ENCODE data around the gene SURF2.

Gene SURF2

GRCh38 chr9:133402689-133403088, 46.3 kb downstream of the SURF2 start:
- TF ChIP-seq CREB1 (IDR thresholded peaks at IDR 0.05; ENCODE audit: low read depth) (no peak), NFIC (IDR thresholded peaks at IDR 0.05) (no peak), REST (IDR thresholded peaks at IDR 0.05; ENCODE audit: low read depth) (no peak), RAD21 (IDR thresholded peaks at IDR 0.05; ENCODE audit: low read depth) (no peak), EGR1 (IDR thresholded peaks at IDR 0.05) (no peak), TEAD4 (IDR thresholded peaks at IDR 0.05) (no peak)

GRCh38 chr9:133403766-133404453, 47.6 kb downstream of the SURF2 start:
- no peak for TF ChIP-seq TCF12 (IDR thresholded peaks at IDR 0.05; ENCODE audit: low read depth)
- no peak for TF ChIP-seq EP300 (IDR thresholded peaks at IDR 0.05; ENCODE audit: borderline replicate concordance)
- peak; percentile 66 for TF ChIP-seq RAD21 (IDR thresholded peaks at IDR 0.05; ENCODE audit: low read depth)

- TF ChIP-seq YY1 (IDR thresholded peaks at IDR 0.05; ENCODE audit: low read depth) = no peak
- TF ChIP-seq EGR1 (IDR thresholded peaks at IDR 0.05) = no peak
- TF ChIP-seq CREB1 (IDR thresholded peaks at IDR 0.05; ENCODE audit: low read depth) = no peak
- TF ChIP-seq NFIC (IDR thresholded peaks at IDR 0.05) = no peak
- TF ChIP-seq TCF12 (IDR thresholded peaks at IDR 0.05; ENCODE audit: low read depth) = no peak
- TF ChIP-seq EP300 (IDR thresholded peaks at IDR 0.05; ENCODE audit: borderline replicate concordance) = no peak
- no peak for TF ChIP-seq TEAD4 (IDR thresholded peaks at IDR 0.05)
- no peak for TF ChIP-seq TAF1 (IDR thresholded peaks at IDR 0.05; ENCODE audit: low read depth)
- TF ChIP-seq ZBTB7A (IDR thresholded peaks at IDR 0.05; ENCODE audit: low read depth) = no peak
- TF ChIP-seq MAX (IDR thresholded peaks at IDR 0.05) = no peak
- TF ChIP-seq FOXM1 (IDR thresholded peaks at IDR 0.05; ENCODE audit: borderline replicate concordance, low read depth) = no peak
- TF ChIP-seq CEBPB (IDR thresholded peaks at IDR 0.05) = no peak
- TF ChIP-seq RAD21 (IDR thresholded peaks at IDR 0.05; ENCODE audit: low read depth) = no peak
- no peak for TF ChIP-seq REST (IDR thresholded peaks at IDR 0.05; ENCODE audit: low read depth)
- TF ChIP-seq USF1 (IDR thresholded peaks at IDR 0.05) = no peak
These were observed 48.2 kb downstream of the SURF2 start for GRCh38 chr9:133404454-133405002.

- no peak for TF ChIP-seq YY1 (IDR thresholded peaks at IDR 0.05; ENCODE audit: low read depth)
- TF ChIP-seq CEBPB (IDR thresholded peaks at IDR 0.05) = no peak
- no peak for TF ChIP-seq TCF12 (IDR thresholded peaks at IDR 0.05; ENCODE audit: low read depth)
These were observed 49.4 kb downstream of the SURF2 start for GRCh38 chr9:133405508-133406438.

- TF ChIP-seq TCF12 (IDR thresholded peaks at IDR 0.05; ENCODE audit: low read depth) (no peak), MAX (IDR thresholded peaks at IDR 0.05) (peak; percentile 13; the same call in 1 of the 2 replicates), RAD21 (IDR thresholded peaks at IDR 0.05; ENCODE audit: low read depth) (peak; percentile 55), CEBPB (IDR thresholded peaks at IDR 0.05) (no peak), TEAD4 (IDR thresholded peaks at IDR 0.05) (no peak), TAF1 (IDR thresholded peaks at IDR 0.05; ENCODE audit: low read depth) (no peak), USF1 (IDR thresholded peaks at IDR 0.05) (no peak), NFIC (IDR thresholded peaks at IDR 0.05) (no peak), CREB1 (IDR thresholded peaks at IDR 0.05; ENCODE audit: low read depth) (no peak), EGR1 (IDR thresholded peaks at IDR 0.05) (no peak), EP300 (IDR thresholded peaks at IDR 0.05; ENCODE audit: borderline replicate concordance) (no peak), YY1 (IDR thresholded peaks at IDR 0.05; ENCODE audit: low read depth) (no peak)
These were observed 50.3 kb downstream of the SURF2 start for GRCh38 chr9:133406480-133407307.

Data from Ishikawa (cell line).